Activated T-cell treated with anti-CD3 and anti-CD28 coated beads, Interleukin-2, amount 50 U/mL, for 1 hour (primary cell): Measurements from ENCODE around the gene NFKBIA.
"Not testable (repeated sequence)": the region's sequence is repeated elsewhere in the genome, so short reads cannot be mapped to it uniquely, and the experiment has no call there.

ENCODE experiments used
- DNase-seq: peaks from one replicate; pipeline ENCODE4 v3.0.0-alpha.2; 2020

Gene NFKBIA

DNA sequence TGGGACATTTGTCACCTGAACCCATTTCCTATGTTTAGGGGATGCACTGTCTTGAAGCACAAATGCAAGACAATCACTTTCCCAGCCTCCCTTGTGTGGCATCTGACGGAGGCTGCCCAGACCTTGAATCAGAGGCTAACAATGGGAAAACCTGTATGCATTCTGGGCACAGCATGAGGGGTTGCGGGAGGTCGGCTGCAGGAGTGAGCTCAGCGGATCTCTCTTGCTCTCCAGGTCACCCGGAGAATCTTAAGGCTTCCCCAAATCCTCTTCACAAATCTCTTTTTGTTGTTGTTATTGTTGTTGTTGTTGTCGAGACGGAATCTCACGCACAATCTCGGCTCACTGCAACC, 15.3 kb downstream of the NFKBIA start:
- no peak for DNase-seq

DNA sequence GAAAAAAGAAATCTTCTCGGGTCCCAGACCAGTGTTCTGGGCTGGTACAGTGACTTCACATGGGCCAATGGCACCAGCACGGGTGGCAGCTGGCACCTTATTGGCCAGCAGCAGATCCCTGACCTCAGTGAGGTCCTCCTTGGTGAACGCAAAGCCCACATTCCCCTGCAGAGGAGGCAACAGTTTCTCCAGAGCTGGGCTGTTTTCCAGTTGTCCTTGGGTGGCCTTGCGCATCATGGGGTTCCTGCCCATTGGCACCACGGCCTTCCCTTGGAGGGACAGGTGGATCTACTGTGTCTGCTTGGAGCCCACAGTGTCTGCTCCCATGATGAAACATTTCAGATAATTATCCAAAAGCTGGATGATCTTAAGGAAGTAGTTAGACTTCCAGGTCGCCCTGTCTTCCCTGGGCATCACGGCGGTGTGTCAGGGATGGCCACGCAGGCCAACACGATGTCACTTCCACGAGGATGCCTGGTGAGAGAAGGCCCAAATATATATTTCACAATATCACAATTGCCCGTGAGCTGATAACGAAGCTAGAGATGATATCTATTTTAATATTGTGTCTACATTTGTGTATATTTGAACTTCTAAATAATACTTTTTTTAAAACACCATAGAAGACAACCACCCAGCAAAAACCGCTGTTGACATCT, 15.8 kb downstream of the NFKBIA start:
- DNase-seq: no peak

DNA sequence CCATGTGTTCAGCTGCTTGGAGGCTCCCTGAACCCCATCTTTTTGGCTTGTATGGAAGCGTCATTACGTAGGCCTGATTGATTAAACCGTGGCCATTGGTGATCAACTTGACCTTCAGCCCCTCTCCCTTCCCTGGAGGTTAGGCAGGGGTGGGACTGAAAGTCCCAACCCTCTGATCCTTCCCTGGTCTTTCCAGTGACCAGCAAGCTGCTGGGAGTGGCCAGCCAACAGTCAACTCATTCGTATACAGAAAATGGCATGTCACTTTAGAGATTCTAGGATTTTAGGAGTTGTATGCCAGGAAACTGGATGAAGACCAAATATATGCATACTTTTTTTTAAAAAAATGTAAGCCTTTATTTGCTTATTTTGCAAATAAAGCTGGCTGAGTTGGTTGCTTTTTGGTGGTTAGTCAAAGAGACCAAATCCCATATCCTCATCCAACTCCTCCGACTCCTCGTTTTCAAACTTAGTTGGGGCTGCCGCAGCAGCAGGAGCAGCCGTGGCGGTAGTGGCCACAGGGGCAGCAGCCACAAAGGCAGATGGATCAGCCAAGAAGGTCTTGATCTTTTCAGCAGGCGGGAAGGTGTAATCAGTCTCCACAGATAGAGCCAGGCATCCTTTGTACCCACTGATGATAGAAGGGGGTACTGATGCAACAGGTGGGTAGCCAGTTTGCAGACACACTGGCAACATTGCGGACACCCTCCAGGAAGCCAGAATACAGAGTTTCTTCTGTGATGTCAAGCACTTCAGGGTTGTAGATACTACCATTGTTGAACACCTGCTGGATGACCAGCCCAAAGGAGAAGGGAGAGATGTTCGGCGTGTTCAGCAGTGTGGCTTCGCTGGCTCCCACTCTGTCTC, 16.6 kb downstream of the NFKBIA start:
- no peak for DNase-seq

DNA sequence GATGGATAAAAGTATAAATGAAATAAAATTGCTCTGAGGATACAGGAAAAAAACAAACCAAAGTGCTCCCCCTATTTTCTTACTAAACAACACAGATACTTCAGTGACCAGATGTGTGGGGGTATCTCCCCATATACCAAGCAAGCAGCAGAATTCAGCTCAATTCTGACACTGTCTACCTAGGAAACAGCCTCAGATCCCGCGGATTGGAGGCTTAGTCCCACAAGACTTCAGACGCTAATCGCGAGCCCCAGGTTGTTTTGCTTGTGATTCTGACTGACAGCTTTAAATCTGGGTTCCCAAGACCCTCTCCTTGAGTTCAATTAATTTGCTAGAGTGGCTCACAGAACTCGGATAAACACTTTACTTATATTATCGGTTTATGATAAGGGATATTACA, 17.3 kb downstream of the NFKBIA start:
- no peak for DNase-seq

DNA sequence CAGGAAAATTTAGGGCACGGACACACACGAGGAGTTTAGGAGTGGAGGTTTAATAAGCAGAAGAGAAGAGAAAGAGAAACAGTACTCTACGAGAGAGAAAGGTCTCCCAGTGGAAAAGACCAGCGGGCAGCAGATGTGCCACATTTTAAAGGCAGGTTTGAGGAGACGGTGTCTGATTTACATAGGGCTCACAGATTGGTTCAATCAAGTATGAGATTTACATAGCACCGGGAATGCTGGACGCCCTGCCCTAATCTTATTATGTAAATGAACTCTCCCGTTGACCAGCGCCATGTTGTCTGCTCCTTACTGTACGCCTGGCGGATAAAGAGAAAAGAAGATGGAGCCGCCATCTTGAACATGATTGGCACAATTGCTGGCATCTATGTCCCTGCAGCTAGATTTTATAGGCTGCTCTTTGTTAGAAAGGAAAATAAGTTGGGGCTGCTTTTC, 17.9 kb downstream of the NFKBIA start:
- DNase-seq: no peak

DNA sequence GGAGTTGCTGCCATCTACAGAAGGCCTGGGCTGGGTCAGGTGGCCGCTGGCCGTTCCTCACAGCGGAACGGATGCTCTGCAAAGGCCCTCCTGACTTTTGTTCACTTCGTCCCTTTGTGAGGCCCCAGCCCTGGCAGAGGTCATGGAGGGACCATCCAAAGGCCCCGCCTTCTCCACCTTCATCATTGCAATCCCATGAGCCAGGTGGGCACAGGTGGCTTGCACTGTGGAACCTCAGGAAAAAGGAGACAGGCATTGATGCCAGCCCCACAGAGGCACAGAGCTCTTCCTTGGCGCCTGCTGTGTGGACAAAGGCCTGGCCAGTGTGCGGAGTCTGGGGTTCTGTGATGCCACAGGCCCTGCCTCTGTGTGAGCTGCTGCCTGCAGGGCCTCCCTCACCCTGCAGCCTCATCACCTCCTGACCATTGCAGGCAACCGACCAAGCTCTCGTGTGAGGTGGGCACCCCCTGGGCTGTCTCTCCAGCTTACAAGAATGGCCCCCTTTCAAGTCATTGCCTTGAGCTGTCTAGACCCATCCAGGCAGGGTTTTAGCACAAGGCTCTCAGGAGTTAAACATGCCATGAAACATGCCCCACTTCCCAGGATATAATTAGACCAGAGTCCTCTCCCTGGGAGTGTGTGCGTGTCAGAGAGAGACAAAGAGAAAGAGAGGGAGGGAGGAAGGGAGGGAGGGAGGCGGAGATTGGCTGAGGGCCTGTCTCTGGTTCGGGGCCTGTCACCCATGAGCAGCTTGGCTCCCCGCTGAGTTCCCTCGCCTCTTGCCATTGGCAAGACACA, 19.3 kb downstream of the NFKBIA start:
- DNase-seq: no peak

DNA sequence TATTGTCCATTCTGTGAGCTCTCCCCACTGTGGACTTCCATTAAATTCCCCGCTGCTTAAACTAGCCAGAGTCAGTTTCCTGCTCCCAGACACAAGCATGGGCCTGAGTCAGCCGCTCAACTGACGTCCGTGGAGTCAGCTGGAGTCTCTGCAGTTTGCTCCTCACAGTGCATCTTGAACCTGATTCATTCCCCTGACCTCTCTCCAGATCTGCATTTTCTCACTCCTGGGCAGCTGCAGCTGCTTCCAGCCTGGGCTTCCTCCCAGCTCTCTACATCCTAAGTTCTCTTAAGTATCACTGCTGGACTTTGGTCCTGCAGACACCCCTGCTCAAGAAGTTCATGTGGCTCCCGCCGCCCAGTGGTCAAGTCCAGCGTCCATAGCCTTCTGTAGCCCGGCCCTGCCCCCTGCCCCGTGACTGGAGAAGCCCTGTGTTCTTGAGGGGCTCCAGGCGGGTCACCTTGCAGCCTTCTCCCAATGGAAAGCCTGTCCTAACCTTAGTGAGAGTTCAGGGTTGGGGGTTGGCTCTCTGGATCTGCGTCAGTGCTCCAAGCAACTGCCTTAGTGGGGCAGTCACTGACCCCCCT, 20.0 kb downstream of the NFKBIA start:
- DNase-seq: no peak

DNA sequence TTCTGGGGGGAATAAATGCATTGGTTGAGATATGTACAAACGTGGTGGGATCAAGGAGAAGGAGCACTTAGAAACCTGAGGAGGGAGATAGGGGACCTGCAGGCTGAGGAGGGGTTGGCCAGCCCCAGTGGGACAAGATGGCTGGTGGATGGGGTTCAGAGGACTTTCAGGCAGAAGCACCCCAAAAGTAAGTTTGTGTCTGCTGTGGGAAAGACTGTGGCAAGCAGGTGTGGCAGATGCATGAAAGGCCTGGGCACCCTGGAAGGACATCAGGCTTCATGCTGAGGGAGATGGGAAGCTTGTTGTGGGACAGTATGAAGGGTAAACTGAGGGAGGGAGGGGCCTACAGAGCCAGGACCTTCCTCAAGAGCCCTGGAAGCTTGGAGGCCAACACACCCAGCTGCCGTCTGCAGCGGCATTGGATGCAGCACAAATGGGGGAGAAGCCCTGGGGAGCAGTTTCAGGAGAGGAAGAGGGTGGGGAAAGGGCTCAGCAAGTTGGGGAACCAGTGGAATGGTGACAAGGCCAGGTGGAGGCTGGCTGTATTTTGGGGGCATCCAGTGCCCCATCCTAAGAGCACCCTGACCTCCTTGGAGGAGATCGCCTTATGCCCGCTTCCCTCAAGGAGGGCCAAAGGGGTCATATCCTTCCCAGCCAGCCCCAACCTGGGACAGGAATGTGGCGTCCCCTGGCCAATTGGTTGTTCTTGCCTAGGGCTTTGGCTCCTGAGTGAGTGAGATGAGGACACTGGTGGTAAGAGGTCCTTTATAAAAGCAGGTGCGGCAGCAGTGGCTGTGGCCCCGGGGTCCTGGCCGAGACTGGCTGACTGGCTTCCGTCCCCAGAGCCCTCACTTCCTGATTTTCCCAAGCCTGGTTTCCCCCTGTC, 20.7 kb downstream of the NFKBIA start:
- no peak for DNase-seq

DNA sequence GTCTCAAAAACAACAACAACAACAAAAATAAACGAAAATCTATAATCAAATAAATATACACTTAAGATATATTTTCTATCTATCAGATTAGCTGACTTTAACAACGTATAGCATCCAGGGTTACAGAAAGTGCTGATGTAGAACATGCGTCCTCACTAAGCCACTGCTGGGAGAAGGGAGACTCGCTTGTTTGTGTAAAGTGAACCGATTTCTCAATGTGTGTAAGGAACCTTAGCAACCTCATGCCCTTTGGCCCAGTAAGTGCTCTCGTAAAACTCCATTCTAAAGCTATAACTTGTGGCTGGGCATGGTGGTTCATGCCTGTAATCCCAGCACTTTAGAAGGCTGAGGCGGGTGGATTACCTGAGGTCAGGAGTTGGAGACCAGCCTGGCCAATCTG, 23.8 kb downstream of the NFKBIA start:
- DNase-seq: no peak

DNA sequence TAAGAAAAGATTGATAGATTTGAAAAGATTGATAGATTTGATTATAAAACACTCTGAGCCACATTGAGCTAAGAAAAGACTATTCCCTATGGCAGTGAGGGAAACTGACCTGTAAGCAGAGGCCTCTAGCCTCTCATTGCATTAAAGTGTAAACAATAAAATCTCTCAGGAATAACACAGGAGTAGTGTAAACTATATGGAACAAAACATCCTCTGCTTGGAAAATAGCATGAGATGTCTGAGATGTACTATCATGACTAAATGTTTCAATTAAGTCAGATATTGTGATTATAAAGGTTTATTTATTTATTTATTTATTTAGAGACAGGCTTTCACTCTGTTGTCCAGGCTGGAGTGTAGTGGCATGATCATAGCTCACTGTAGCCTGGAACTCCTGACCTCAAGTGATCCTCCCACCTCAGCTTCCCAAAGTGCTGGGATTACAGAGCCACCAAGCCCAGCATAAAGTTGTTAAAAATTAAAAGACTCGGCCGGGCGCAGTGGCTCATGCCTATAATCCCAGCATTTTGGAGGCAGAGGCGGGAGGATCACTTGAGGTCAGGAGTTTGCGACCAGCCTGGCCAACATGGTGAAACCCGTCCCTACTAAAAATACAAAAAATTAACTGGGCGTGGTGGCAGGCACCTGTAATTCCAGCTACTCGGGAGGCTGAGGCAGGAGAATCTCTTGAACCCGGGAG, 25.2 kb downstream of the NFKBIA start:
- DNase-seq: not testable (repeated sequence)

DNA sequence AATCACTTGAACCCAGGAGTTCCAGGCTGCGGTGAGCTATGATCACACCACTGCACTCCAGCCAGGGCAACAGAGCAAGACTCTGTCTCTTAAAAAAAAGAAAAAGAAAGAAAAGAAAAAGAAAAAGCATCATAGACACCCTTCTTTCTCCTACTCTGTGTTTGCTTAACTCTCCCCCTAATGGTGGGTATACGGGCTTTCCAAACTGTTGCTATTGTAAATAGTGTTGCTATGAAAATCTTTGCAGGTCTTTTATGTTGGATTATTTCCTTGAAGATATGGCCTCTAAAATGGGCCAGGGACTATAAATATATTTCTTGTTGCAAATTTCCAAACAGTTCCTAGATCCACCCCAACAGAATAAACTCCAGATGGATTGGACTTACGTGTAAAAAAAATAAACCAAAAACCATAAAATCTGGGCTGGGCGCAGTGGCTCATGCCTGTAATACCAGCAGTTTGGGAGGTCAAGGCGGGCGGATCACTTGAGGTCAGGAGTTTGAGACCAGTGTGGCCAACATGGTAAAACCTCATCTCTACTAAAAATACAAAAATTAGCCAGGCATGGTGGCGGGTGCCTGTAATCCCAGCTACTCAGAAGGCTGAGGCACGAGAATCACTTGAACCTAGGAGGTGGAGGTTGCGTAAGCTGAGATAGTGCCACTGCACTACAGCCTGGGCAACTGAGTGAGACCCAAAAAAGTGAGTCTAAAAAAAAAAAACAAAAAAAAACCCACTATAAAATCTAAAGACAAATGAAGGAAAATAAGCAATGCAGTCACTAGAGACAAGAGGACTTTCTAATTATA, 25.9 kb downstream of the NFKBIA start:
- DNase-seq: no peak

DNA sequence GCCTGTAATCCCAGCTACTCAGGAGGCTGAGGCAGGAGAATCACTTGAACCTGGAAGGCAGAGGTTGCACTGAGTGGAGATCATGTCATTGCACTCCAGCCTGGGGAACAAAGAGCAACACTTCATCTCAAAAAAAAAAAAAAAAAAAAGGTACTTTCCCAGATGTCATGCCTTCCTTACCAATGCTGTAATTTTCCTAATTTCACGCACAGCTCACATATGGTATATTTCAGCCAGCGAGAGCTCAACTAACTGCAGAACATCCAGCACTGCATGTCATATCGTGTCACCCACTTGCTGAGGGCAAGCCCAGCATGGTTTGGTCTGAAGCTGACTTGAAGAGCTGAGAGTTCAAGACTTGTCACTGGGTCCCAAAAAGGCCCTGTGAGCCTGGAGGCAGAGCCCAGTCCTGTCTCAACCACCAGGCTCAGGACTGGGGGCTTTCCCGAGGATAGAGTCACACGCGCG, 29.0 kb downstream of the NFKBIA start:
- no peak for DNase-seq

DNA sequence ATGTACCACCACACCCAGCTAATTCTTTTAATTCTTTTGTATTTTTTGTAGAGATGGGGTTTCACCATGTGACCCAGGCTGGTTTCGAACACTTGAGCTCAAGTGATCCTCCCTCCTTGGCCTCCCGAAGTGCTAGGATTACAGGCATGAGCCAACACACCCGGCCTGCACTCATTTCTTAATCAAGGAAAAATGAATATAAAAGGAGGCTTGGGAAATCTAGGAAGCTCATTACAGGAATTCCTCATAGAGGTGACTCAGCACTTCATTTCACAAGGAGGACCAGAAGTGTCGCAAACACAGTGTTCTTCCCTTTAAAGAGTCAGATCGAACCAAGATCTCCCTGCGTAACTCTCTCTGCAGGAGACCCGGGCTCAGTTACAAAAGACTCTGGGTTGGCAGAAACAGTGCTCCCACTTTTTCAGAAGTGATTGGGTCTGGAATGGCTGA, 30.3 kb downstream of the NFKBIA start:
- no peak for DNase-seq

DNA sequence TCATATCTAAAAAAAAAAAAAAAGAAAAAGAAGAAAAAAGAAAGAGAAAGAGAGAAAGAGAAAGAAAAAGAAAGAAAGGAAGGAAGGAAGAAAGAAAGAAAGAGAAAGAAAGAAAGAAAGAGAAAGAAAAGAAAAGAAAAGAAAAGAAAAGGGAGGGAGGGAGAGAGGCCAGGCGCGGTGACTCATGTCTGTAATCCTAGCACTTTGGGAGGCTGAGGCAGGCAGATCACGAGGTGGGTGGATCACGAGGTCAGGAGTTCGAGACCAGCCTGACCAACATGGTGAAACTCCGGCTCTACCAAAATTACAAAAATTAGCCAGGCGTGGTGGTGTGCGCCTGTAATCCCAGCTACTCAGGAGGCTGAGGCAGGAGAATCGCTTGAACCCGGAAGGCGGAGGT, 31.3 kb downstream of the NFKBIA start:
- not testable (repeated sequence) for DNase-seq

DNA sequence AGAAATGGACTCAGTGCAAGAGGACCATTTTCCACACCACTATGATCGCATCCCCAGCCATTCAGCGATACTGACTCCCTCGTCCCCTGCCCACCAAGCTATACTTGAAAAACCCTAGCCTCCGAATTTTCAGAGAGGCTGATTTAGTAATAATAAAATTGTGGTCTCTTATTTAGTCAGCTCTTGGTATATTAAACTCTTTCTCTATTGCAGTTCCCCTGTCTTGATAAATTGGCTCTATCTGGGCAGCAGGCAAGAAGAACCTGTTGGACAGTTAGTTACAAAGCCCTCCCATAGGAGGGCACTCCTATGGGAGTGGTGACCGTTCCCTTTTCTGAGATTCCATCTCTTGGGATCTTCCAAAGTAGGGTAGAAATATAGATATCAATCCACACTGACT, 33.6 kb downstream of the NFKBIA start:
- DNase-seq: no peak

DNA sequence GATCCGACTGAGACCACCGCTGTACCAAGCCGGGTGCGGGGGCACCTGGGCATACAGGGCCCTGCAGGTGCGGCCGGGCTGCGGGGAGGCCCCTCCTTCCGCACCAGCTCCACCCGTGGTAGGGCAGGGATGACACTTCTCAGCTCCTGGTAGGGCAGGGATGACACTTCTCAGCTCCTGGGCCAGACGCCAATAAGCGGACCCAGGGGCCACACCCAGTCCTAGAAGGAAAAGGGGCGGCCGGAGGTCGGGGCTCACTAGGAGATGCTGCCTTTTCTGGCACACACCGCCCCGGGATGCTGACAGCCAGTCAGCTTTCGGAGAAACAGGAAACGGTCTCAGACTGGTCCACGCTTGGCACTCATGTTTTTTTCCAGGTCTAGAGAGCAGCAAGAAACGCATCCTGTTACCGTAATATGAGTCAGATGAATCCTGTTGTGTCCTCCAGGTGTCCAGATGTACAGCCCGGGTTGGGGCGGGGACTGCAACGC, 34.8 kb downstream of the NFKBIA start:
- no peak for DNase-seq

DNA sequence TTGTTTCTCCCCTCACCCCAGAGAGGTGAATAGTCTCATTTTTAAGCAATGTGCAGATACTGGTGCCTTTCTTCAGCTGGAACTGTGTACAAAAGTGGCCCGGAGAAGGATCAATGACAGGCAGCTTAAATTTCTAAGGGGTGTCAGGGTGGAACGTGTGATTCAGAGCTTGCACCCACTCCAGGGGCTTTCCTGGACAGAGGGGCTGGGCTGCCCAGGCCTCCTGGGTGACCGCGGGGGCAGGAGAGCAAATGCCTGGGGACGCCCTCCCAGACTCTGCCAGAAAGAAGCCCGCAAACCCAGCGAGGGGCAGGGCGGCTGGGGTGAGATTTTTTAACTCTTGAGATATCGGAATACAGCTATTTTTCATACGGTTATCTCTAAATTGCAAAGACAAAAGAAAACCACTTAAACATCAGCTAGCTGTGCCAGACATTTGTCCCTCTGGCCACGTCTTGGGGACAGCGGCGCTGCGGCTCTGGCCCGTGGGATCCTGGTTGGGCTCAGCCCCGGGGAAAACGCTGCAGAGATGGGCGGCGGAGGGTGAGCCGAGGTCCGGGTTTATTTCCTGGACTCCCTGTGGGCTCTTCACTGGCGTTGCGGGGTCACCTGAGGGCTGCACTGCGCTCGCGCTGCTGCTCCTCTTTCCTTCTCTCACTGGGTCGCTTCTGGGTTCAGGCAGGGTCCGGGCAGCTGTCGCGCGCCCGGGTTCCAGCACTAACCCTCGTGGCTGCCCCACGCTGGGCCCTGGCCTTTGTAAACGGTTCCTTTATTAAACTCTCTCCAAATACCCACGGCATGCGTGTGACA, 35.8 kb downstream of the NFKBIA start:
- no peak for DNase-seq

DNA sequence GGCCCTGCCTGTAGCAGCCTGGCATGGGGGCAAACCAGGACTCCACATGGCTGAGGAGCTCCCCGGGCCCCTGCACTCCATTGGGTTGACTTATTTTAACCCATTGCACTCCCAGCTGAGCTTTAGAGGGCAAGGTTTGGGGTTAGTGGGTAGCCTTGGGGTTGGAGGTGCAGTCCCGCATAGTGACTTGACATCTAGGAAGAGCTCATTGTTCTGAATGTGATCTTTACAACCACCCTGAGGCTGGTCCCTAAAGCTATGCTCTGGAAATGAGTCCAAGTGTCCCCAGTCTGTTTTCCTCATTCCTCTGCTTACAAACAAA, 36.4 kb downstream of the NFKBIA start:
- DNase-seq: no peak

DNA sequence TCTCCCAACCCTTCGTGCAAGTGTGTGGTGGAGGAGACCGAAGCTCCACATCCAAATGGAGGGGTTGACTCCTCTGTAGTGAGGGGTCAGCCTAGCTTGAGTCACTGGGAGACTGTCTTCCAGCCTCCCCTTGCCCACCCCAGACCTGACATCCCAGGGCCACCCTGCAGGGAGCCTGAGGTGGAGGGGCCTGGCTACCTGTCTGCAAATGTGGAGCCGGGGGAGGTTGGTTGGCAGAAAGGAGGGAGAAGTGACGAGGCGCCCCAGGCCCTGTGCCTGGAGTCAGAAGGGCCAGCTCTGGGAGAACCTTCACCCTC, 37.5 kb downstream of the NFKBIA start:
- DNase-seq: no peak

DNA sequence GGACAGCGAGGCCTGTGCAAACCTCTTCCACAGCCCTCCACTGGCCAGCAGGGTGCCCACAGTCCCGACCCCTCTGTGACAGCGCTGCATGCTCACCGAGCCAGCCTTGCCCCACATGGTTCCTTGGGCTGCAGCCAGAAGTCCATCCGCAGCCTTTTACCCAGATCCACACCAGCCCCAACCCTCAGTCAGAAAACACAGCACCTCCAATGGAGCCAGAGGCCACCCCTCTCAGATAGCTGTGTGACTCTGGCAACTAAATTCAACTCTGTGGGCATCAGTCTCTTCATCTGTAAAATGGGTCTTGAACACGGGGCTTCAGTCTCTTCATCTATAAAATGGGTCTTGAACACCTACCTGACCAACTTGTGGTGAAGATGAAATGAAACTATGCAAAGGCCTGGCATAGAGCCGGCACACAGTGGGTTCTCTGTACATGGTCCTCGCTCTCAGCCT, 38.0 kb downstream of the NFKBIA start:
- no peak for DNase-seq
